Measurements from ENCODE around the gene PPEF1. TPM values are rescaled to one million over a fixed set of nuclear protein-coding genes. Genes with fewer than 3 reads are reported as not detected.

PPEF1 gene, protein sequence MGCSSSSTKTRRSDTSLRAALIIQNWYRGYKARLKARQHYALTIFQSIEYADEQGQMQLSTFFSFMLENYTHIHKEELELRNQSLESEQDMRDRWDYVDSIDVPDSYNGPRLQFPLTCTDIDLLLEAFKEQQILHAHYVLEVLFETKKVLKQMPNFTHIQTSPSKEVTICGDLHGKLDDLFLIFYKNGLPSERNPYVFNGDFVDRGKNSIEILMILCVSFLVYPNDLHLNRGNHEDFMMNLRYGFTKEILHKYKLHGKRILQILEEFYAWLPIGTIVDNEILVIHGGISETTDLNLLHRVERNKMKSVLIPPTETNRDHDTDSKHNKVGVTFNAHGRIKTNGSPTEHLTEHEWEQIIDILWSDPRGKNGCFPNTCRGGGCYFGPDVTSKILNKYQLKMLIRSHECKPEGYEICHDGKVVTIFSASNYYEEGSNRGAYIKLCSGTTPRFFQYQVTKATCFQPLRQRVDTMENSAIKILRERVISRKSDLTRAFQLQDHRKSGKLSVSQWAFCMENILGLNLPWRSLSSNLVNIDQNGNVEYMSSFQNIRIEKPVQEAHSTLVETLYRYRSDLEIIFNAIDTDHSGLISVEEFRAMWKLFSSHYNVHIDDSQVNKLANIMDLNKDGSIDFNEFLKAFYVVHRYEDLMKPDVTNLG
- total RNA-seq: under 1 TPM in 1 of 2 experiments, not detected in 1; 0.34 TPM

DNA sequence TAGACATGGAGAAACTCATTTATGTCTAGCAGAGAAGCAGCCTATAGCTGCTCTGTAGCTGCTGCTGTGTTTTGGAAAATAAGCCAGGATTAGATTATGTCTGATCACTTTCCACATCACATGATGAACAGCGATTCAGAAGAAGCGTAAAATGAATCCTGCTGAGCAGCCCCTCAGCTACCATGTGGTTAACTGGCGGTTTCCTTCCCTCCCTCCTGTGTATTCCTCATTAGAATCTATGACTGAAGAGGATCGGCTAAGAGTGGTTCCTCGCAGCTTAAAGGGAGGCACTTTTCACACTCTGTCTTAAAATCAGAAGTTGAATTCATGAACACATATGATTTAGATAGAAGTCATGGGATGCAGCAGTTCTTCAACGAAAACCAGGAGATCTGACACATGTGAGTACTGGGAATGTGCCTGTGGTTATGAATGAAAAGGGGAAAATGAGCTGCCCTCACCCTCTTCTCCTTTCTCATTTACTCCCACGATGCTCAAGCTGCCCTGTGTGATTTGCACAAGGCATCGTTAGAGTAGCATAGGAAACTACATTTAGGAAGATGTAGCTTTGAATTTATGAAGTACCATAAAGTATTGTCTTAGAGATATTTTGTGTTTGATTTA, at the start of gene PPEF1:
Gene PPEF1 (plus strand): TSS at position 220 of the 624 bp plus-strand sequence. CDS start 136 bp downstream, at position 356.

DNA sequence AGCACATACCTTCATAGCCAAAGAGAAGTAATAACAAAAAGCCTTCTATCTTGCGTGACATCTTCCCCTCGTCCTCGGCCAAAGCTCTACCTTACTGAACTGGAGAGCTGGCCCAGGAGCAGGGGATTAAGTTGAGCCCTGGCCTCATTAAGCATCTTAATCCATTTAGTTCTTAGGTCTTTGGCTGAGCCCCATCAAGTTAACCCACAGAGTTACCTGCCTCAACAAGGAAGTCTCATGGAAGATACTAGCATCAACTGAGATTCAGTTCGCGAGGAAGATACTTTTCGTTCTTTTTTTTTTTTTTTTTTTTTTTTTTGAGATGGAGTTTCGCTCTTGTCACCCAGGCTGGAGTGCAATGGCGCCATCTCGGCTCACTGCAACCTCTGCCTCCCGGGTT, 35.4 kb upstream of the PPEF1 start, which contains the start of gene RS1:
Gene RS1 (minus strand): TSS at position 101 of the 400 bp plus-strand sequence. CDS start 40 bp downstream, at position 61.

Other genes with a start within 250 kb of the PPEF1 start
- not detected for gene RS1, start 35.5 kb upstream of the PPEF1 start, total RNA-seq